Measurements from ENCODE around the gene PHLDA1. TPM values are rescaled to one million over a fixed set of nuclear protein-coding genes. Genes with fewer than 3 reads are reported as not detected.
A peak's percentile ranks its signal among the peaks of the same experiment; 100 is the strongest.

Gene PHLDA1
- total RNA-seq, 1 donor from 2014 or later: 12.1 TPM

DNA sequence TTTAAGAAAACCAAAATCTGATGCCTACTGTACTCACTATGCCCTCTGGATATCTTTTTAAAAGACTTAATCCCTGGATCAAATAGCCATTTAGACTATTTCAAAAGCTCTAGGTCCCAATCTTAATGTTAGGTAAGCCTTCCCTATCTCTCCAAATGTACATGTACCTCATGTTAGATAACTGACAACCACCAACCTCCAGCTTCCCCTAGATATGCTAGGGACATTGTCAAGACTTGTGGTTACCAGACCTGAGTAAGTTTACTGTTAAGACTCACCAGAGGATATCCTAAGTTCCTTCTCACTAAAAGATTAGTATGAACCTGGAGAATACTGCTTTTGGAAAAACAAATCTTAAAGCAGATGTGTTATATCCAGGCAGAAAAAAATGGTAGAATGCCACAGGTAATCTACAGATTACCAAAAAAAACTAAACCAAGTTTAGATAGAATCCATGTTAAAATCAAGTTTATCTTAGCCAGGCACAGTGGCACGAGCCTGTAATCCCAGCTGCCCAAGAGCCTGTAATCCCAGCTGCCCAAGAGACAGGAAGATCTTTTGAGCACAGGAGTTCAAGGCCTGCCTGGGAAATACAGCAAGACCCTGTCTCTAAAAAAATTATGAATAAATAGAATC, 43.2 kb upstream of the PHLDA1 start:
- Mint-ChIP-seq H3K36me3 (ENCODE audit: low read depth) (peaks cover 22% of the 10 kb centered on the region), H3K4me1 (ENCODE audit: low read depth) (peaks cover 65% of the 10 kb centered on the region), H3K27ac (ENCODE audit: unreplicated experiment) (peak overlapping the region; percentile 42)

DNA sequence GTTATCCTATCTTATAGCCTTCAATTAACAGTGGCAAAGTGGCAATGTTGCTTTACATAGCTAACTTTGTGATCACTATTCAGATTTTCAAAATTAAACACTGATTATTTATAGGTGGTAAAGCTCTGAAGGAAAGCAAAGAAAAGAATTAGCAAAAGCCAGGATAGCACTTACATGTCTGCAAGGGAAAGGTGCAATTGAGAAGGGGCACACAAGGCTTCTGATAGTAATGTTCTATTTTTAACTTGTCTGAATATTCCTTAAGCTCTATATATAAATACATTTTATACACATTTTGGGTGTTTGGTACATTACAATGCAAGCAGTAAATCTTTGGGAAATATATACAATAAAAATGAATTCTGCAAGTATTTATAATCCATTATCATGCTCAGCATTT, 42.0 kb upstream of the PHLDA1 start:
- Mint-ChIP-seq H3K27me3 (ENCODE audit: low read depth) (no peaks in the 10 kb centered on the region), H3K9me3 (ENCODE audit: low read depth) (peaks cover 4% of the 10 kb centered on the region), H3K27ac (ENCODE audit: unreplicated experiment) (peak overlapping the region; percentile 1), H3K36me3 (ENCODE audit: low read depth) (peaks cover 17% of the 10 kb centered on the region), H3K4me1 (ENCODE audit: low read depth) (peaks cover 61% of the 10 kb centered on the region), H3K4me3 (ENCODE audit: unreplicated experiment) (no peak overlapping the region)
- DNase-seq (ENCODE audit: low spot score): no peak
- TF ChIP-seq, protein P1, sequence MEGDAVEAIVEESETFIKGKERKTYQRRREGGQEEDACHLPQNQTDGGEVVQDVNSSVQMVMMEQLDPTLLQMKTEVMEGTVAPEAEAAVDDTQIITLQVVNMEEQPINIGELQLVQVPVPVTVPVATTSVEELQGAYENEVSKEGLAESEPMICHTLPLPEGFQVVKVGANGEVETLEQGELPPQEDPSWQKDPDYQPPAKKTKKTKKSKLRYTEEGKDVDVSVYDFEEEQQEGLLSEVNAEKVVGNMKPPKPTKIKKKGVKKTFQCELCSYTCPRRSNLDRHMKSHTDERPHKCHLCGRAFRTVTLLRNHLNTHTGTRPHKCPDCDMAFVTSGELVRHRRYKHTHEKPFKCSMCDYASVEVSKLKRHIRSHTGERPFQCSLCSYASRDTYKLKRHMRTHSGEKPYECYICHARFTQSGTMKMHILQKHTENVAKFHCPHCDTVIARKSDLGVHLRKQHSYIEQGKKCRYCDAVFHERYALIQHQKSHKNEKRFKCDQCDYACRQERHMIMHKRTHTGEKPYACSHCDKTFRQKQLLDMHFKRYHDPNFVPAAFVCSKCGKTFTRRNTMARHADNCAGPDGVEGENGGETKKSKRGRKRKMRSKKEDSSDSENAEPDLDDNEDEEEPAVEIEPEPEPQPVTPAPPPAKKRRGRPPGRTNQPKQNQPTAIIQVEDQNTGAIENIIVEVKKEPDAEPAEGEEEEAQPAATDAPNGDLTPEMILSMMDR (IDR thresholded peaks at IDR 0.05): no peak

More for the DNA sequence above, 43.2 kb upstream of the PHLDA1 start:
- Mint-ChIP-seq H3K27me3 (ENCODE audit: low read depth) (no peaks in the 10 kb centered on the region), H3K9me3 (ENCODE audit: low read depth) (peaks cover 8% of the 10 kb centered on the region), H3K4me3 (ENCODE audit: unreplicated experiment) (no peak overlapping the region)
- no peak for DNase-seq (ENCODE audit: low spot score)
- TF ChIP-seq, protein P1 (IDR thresholded peaks at IDR 0.05): no peak

DNA sequence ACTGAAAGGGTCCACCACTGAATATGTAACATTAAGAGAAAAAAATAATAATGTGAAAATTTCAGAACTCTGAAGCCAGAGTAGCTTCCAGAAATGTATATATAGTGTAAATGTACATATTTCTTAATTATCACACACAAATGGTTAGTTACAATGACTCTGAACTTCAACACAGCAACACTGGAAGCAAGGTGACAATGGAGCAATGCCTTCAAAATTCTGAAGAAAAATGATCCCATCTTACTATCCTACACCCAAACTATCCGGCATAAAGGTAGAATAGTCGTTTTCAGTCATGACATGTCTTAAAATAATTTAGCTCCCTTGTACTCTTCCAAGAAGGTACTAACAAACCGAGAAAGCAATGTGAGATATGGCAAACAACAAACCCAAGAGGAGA, 41.0 kb upstream of the PHLDA1 start:
- H3K27ac Mint-ChIP-seq (ENCODE audit: unreplicated experiment): no peak overlapping the region
- H3K27me3 Mint-ChIP-seq (ENCODE audit: low read depth): no peaks in the 10 kb centered on the region
- H3K4me3 Mint-ChIP-seq (ENCODE audit: unreplicated experiment): no peak overlapping the region
- H3K36me3 Mint-ChIP-seq (ENCODE audit: low read depth): peaks cover 15% of the 10 kb centered on the region
- DNase-seq (ENCODE audit: low spot score): no peak
- H3K9me3 Mint-ChIP-seq (ENCODE audit: low read depth): no peaks in the 10 kb centered on the region
- TF ChIP-seq, protein P1 (IDR thresholded peaks at IDR 0.05): no peak
- peaks cover 64% of the 10 kb centered on the region for H3K4me1 Mint-ChIP-seq (ENCODE audit: low read depth)

DNA sequence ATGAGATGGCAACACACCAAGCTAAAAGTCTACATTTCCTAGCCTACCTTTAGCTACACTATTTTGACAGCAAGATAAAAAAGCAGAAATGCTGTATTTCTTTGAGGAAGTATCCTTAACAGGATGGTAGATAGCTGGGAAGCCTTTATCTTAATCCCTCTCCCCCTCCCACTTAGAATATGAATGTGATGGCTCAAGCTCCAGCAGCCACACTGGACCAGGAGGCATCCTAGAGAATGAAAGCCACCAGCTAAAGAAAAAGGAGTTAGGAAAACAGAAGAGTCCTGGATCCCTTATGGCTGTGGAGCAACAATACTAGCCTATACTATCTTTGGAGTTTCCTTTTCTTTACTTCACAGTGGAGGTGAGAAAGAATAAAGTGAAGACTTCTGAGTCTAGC, 37.8 kb upstream of the PHLDA1 start:
- H3K4me1 Mint-ChIP-seq (ENCODE audit: low read depth): peaks cover 52% of the 10 kb centered on the region
- no peak for DNase-seq (ENCODE audit: low spot score)
- TF ChIP-seq, protein P1 (IDR thresholded peaks at IDR 0.05): no peak
- peaks cover 14% of the 10 kb centered on the region for H3K9me3 Mint-ChIP-seq (ENCODE audit: low read depth)
- H3K27me3 Mint-ChIP-seq (ENCODE audit: low read depth): no peaks in the 10 kb centered on the region
- no peak overlapping the region for H3K27ac Mint-ChIP-seq (ENCODE audit: unreplicated experiment)
- H3K36me3 Mint-ChIP-seq (ENCODE audit: low read depth): peaks cover 30% of the 10 kb centered on the region
- H3K4me3 Mint-ChIP-seq (ENCODE audit: unreplicated experiment): no peak overlapping the region

DNA sequence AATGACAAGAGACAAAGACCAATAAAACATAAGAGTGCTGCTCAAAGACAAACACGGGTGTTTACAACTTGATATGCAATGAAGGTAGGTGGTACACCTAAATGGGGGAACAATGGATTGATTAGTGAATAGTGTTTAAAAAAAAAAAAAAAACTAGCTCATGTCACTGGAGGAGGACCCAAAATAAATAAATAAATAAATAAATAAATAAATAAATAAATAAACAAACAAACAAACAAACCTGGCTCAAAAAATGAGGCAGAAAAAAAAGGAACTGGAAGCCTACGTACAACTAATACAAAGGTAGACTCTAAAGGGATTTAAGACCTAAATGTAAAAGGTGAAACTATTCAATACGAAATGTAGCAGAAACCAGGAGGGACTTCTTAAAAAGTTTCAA, 34.3 kb upstream of the PHLDA1 start:
- no peak for DNase-seq (ENCODE audit: low spot score)
- Mint-ChIP-seq H3K27ac (ENCODE audit: unreplicated experiment) (no peak overlapping the region), H3K4me1 (ENCODE audit: low read depth) (peaks cover 38% of the 10 kb centered on the region), H3K36me3 (ENCODE audit: low read depth) (peaks cover 33% of the 10 kb centered on the region), H3K9me3 (ENCODE audit: low read depth) (peaks cover 19% of the 10 kb centered on the region), H3K4me3 (ENCODE audit: unreplicated experiment) (no peak overlapping the region), H3K27me3 (ENCODE audit: low read depth) (no peaks in the 10 kb centered on the region)
- TF ChIP-seq, protein P1 (IDR thresholded peaks at IDR 0.05): no peak
